DOHH2 (cell line): ENCODE results near the gene PF4V1.

Source experiments
- H3F3A ChIP-seq: fragments of 200-600 bp; sonication (generic), shearing (Covaris generic); 2 replicates; pipeline ENCODE4 v1.6.0; 2016; ENCODE audit warnings: antibody characterized with exemption, mild to moderate bottlenecking; ENCODE audit not compliant: control insufficient read depth, insufficient read depth
- H3K27ac ChIP-seq: fragments of 200-600 bp; sonication (generic); 2 replicates; pipeline ENCODE4 v1.5.1; 2014; ENCODE audit warnings: low read depth, mild to moderate bottlenecking, low read length, moderate library complexity
- H3K27me3 ChIP-seq: fragments of 200-600 bp; sonication (generic); 2 replicates; pipeline ENCODE4 v1.6.1; 2014; ENCODE audit warnings: mild to moderate bottlenecking, low read length, mixed read lengths; ENCODE audit not compliant: control insufficient read depth
- H3K36me3 ChIP-seq: fragments of 200-600 bp; sonication (generic); 2 replicates; pipeline ENCODE4 v1.6.1; 2014; ENCODE audit warnings: mild to moderate bottlenecking, low read length, moderate library complexity, mixed read lengths; ENCODE audit not compliant: control insufficient read depth
- H3K4me1 ChIP-seq: fragments of 200-600 bp; sonication (generic); 2 replicates; pipeline ENCODE4 v1.6.1; 2014; ENCODE audit warnings: mild to moderate bottlenecking, low read length, mixed read lengths; ENCODE audit not compliant: control insufficient read depth
- H3K4me2 ChIP-seq: fragments of 200-600 bp; sonication (generic); 2 replicates; pipeline ENCODE4 v1.6.0; 2014; ENCODE audit warnings: mild to moderate bottlenecking, low read length, moderate library complexity
- H3K4me3 ChIP-seq: fragments of 200-600 bp; sonication (generic); 2 replicates; pipeline ENCODE4 v1.5.1; 2014; ENCODE audit warnings: mild to moderate bottlenecking, low read length, mixed read lengths
- H3K79me2 ChIP-seq: fragments of 200-600 bp; sonication (generic); 2 replicates; pipeline ENCODE4 v1.6.1; 2014; ENCODE audit warnings: mild to moderate bottlenecking, low read length, mixed read lengths; ENCODE audit not compliant: control insufficient read depth
- H3K9me2 ChIP-seq: fragments of 200-600 bp; sonication (generic); replicated peaks from 2 replicates; pipeline ENCODE4 v1.6.1; 2014; ENCODE audit warnings: mild to moderate bottlenecking, low read length, mixed read lengths; ENCODE audit not compliant: control insufficient read depth
- H3K9me3 ChIP-seq: fragments of 200-600 bp; sonication (generic); 2 replicates; pipeline ENCODE4 v1.6.1; 2014; ENCODE audit warnings: antibody characterized with exemption, low read length, mixed read lengths; ENCODE audit not compliant: control insufficient read depth, insufficient read depth
- H4K20me1 ChIP-seq: fragments of 200-600 bp; sonication (generic); 2 replicates; pipeline ENCODE4 v1.6.0; 2014; ENCODE audit warnings: low read depth, mild to moderate bottlenecking, antibody characterized with exemption, low read length, moderate library complexity; ENCODE audit not compliant: control insufficient read depth, insufficient read depth
- CTCF ChIP-seq: fragments of 200-600 bp; sonication (generic); IDR thresholded peaks from one replicate; pipeline ENCODE4 v1.5.1; 2014; ENCODE audit warnings: antibody characterized with exemption, mild to moderate bottlenecking, low read depth, low read length; ENCODE audit not compliant: poor library complexity, severe bottlenecking
- EZH2phosphoT487 ChIP-seq: fragments of 200-600 bp; sonication (generic); IDR thresholded peaks from 2 replicates; pipeline ENCODE4 v1.6.1; 2017; ENCODE audit warnings: borderline replicate concordance, mild to moderate bottlenecking, antibody characterized with exemption, low read length, moderate library complexity, mixed read lengths

Gene PF4V1

GRCh38 chr4:73848183-73848777 is 4.8 kb upstream of the PF4V1 start:
- no peak overlapping the region for H3K4me2 ChIP-seq
- H3K36me3 ChIP-seq: no peaks in the 10 kb centered on the region
- no peak overlapping the region for H3K4me3 ChIP-seq
- TF ChIP-seq CTCF (no peak), EZH2phosphoT487 (no peak)
- no peak overlapping the region for H3K27ac ChIP-seq
- no peaks in the 10 kb centered on the region for H3K9me3 ChIP-seq
- H3K4me1 ChIP-seq: no peaks in the 10 kb centered on the region
- H3K9me2 ChIP-seq: no peaks in the 10 kb centered on the region
- no peaks in the 10 kb centered on the region for H3K27me3 ChIP-seq
- no peaks in the 10 kb centered on the region for H3F3A ChIP-seq
- no peaks in the 10 kb centered on the region for H3K79me2 ChIP-seq
- no peaks in the 10 kb centered on the region for H4K20me1 ChIP-seq

- no peaks in the 10 kb centered on the region for H4K20me1 ChIP-seq
- TF ChIP-seq CTCF: no peak
- no peak for TF ChIP-seq EZH2phosphoT487
- H3K4me1 ChIP-seq: no peaks in the 10 kb centered on the region
- no peaks in the 10 kb centered on the region for H3K9me3 ChIP-seq
- H3K27ac ChIP-seq: no peak overlapping the region
- no peaks in the 10 kb centered on the region for H3K9me2 ChIP-seq
- no peak overlapping the region for H3K4me3 ChIP-seq
- no peak overlapping the region for H3K4me2 ChIP-seq
- no peaks in the 10 kb centered on the region for H3K36me3 ChIP-seq
- no peaks in the 10 kb centered on the region for H3K79me2 ChIP-seq
- no peaks in the 10 kb centered on the region for H3F3A ChIP-seq
- H3K27me3 ChIP-seq: no peaks in the 10 kb centered on the region
Measured at GRCh38 chr4:73850261-73850970, 2.7 kb upstream of the PF4V1 start.

GRCh38 chr4:73851293-73851692 is 1.8 kb upstream of the PF4V1 start:
- Histone ChIP-seq H3F3A (no peaks in the 10 kb centered on the region), H3K4me1 (no peaks in the 10 kb centered on the region), H3K4me2 (no peak overlapping the region), H3K27ac (no peak overlapping the region), H3K9me2 (no peaks in the 10 kb centered on the region), H3K9me3 (no peaks in the 10 kb centered on the region), H4K20me1 (no peaks in the 10 kb centered on the region), H3K79me2 (no peaks in the 10 kb centered on the region), H3K27me3 (no peaks in the 10 kb centered on the region), H3K36me3 (no peaks in the 10 kb centered on the region), H3K4me3 (no peak overlapping the region)
- TF ChIP-seq EZH2phosphoT487: no peak
- no peak for TF ChIP-seq CTCF
